ENCODE measurements around the gene DCAF17.

DCAF17 gene, protein sequence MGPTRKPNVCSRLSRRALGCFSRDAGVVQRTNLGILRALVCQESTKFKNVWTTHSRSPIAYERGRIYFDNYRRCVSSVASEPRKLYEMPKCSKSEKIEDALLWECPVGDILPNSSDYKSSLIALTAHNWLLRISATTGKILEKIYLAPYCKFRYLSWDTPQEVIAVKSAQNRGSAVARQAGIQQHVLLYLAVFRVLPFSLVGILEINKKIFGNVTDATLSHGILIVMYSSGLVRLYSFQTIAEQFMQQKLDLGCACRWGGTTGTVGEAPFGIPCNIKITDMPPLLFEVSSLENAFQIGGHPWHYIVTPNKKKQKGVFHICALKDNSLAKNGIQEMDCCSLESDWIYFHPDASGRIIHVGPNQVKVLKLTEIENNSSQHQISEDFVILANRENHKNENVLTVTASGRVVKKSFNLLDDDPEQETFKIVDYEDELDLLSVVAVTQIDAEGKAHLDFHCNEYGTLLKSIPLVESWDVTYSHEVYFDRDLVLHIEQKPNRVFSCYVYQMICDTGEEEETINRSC

DNA sequence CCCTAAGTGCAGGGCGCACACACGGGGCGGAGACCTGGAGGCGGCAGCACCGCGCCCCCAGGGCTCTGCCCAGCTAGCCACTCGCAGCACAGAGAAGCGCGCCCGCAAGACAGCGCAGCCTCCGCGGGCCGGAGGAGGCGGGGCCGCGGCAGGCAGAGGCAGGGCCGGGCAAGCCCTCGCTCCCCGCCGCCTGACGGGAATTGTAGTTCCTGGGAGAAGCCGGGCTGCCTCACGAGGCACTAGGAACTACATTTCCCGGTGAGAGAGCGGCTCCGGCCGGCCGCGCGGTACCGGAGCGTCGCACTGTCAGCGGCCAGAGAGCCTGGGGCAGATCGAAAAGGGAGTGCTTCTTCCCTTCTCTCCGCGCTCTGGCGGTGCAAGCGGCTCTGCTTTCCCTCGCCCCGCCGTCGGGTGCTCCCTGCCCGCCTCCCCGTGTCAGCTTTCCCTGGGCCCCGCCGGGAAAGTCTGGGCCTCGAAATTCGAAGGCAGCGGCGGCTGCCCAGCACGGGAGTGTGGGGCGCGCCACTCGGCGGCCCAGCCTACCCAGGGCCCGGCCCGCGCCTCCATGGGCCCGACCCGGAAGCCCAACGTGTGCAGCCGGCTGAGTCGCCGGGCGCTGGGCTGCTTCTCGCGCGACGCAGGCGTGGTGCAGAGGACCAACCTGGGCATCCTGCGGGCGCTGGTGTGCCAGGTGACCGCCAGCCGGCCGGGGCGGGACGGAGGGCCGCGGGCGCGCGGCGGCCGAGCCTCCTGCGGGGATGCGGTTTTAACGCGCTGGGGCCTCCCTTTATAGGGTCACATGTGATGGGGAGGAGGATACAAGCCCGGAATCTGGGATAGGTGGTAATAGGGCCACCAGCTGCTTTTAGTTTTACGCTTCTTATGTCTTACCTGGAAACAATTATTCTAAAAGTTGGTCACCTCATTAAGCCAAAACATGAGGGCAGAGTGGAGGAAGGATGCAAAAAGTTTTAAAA is at the start of gene DCAF17:
TSS of gene DCAF17 (plus strand) at position 214 of the 977 bp plus-strand sequence. CDS start at position 566, 352 bp downstream.
- peak; percentile 85 to 91 for DNase-seq (ENCODE audit: low read depth in 1 of 2, low spot score in 1 of 2)

DNA sequence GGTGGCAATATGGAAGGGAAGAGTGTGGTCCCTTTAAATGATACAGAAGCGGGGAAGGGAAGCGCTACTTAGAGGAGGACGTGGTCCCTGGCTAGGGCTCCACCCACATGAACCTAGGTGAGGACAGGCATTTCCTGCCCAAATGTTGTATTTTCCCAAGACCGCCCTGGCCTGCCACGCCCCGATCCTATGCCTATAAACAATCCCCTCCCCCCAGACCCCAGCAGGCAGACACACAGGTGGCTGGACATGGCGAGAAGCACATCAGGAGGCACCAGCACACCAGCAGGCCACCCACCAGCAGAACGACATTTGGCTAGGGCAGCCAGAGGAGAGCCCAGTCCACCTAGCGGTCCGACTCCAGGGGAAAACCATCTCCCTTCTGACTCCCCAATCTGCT is 47.4 kb upstream of the DCAF17 start:
- DNase-seq (ENCODE audit: low read depth in 1 of 2, low spot score in 1 of 2), result no peak

DNA sequence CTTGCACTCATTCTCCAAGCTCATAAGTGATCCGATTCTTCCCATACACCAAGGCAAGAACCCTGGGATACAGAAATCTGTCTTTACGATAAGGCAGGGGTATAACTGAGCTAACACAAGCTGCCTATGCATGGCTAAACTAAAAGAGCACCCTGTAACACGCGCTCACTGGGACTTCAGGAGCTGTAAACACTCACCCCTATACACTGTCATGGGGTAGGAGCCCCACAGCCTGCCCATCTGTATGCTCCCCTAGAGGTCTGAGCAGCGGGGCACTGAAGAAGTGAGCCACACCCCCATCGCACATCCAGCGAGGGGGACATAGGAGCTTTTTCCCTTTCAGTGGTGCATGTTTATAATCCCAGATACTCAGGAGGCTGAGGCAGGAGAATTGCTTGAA is 47.0 kb upstream of the DCAF17 start:
- no peak for DNase-seq (ENCODE audit: low read depth in 1 of 2, low spot score in 1 of 2)

DNA sequence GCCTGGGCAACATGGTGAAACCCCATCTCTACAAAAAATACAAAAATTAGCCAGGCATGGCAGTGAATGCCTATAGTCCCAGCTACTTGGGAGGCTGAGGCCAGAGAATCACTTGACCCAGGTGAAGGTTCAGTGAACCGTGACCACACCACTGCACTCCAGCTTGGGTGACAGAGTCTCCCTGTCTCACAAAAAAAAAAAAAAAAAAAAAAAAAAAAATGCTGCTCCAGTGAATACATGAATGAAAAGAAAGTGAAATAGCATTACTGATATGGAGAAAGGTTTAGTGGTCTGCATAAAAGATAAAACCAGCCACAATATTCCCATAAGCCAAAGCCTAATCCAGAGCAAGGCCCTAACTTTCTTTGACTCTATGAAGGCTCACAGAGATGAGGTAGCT is 44.7 kb upstream of the DCAF17 start:
- DNase-seq (ENCODE audit: low read depth in 1 of 2, low spot score in 1 of 2), result no peak

DNA sequence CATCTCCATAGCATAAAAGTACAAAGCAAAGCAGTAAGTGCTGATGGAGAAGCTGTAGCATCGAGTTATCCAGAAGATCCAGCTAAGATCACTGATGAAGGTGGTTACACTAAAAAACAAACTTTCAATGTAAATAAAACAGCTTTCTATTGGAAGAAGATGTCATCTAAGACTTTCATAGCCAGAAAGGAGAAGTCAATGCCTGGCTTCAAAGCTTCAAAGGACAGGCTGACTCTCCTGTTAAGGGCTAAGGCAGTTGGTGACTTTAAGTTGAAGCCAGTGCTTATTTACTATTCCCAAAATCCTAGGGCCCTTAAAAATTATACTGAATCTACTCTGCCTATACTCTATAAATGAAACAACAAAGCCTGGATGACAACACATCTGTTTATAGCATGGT is 44.2 kb upstream of the DCAF17 start:
- DNase-seq (ENCODE audit: low read depth in 1 of 2, low spot score in 1 of 2), result no peak

DNA sequence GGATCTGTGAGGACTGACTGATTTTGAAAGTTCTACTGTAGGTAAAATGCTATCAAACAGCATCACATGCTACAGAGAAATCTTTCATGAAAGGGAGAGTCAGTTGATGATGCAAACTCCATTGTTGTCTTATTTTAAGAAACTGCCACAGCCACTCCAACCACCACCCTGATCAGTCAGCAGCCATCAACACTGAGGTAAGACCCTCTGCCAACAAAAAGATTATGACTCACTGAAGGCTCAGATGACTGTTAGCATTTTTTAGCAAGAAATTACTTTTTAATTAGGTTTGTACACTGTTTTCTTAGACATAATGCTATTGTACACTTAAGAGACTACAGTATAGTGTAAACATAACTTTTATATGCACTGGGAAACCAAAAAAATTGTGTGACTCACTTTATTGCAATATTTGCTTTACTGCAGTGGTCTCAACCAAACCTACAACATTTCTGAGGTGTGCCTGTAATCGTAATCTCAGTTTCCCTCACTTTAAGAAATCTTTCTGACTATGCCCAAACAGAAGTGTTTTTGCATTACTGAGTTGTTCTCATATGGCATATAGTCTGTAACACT is 43.0 kb upstream of the DCAF17 start:
- no peak for DNase-seq (ENCODE audit: low read depth in 1 of 2, low spot score in 1 of 2)

DNA sequence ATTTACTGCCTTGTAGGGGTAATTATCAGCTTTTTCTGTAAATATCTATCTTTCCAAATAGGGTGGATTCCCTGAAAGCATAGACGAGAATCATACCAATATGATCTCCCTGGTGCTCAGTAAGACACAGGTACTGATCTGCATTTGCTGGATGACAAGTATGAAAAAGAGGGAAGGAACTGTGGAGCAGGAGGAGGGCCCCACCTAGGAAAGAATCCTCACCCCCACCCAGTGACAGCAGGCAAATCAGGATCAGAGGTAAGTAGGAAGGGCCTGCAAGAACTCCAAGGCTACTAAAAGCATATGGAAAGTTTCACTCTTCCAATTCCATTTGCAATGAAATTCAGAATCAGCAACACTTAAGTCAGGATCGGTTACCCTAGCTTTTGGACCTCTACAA is 42.5 kb upstream of the DCAF17 start:
- no peak for DNase-seq (ENCODE audit: low read depth in 1 of 2, low spot score in 1 of 2)

DNA sequence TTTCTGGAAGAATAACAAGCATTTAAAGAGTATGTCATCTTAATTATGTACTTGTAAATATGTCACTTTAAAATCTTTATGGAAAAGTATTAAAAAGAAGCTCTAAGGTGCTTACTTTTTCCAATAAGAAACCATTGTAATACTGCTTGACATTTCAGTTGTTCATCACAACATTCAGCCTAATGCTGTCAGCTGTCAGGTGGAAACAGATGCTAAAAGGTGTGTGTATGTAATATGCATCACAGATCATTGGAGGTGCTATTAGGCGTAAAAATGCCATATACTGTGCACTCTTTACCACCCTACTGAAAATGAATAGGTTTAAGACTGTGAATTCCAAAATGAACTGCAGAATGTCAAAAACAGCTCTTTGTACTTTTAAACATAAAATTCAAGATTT is 40.5 kb upstream of the DCAF17 start:
- DNase-seq (ENCODE audit: low read depth in 1 of 2, low spot score in 1 of 2), result no peak

DNA sequence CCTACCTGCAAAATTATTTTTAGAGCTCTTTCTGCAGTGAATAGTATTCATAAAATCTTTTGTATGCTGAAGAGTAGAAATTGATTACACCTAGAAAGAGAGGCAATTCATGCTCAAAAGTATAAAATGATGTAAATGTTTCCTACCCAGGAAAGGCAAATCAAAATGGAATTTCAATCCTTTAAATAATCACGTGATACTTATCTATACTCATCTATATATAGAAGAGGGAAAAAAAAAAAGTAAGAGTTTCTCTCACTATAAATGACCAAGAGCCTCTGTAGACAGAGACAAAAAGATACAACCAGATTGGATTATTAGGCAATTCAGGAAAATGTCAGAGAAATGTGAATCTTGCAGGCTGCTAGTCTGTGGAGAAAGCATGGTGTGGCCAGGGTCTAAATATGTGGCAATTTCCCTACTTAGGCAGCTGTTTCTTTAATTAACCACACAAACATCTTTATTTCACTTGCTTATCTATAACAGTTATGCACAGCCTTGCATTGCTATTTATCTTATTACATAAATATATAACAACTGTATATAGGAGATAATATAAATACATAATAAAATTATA is 39.8 kb upstream of the DCAF17 start:
- no peak for DNase-seq (ENCODE audit: low read depth in 1 of 2, low spot score in 1 of 2)

DNA sequence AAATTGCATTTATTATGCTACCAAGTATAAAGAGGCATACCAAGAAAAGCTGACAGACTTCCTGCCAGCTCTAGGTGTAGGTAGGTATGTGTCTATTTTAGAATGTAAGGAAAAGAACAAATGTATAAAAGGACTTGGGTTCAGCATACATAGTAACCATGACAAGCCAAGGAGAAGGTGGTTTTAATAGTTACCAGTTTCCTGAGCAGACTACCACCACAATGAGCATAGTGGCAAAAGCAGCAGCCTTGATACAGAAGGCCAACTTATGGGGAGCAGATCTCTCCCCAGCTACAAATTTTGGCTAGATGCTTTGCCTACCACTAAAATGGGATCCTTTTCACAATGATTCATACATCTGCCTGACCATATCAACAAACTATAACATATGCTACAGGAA is 34.7 kb upstream of the DCAF17 start:
- DNase-seq (ENCODE audit: low read depth in 1 of 2, low spot score in 1 of 2), result no peak

DNA sequence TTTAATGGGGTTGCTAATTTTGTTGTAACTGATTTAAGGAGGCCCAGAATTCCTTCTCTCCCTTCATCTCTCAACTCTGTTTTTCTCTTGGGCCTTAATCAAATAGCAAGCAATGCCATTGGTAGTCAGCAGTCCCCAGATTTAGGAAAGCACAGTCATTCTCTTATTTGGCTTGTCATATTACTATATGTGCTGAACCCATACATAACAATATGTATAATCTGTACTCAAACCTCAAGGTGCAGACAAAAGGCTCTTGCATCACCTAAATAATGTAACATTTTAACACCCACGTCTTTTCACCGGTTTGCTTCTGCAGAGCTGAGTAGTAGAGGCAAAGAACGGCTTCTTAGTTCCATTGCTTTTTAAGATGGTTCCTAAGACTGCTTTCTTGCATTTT is 33.6 kb upstream of the DCAF17 start:
- no peak for DNase-seq (ENCODE audit: low read depth in 1 of 2, low spot score in 1 of 2)

DNA sequence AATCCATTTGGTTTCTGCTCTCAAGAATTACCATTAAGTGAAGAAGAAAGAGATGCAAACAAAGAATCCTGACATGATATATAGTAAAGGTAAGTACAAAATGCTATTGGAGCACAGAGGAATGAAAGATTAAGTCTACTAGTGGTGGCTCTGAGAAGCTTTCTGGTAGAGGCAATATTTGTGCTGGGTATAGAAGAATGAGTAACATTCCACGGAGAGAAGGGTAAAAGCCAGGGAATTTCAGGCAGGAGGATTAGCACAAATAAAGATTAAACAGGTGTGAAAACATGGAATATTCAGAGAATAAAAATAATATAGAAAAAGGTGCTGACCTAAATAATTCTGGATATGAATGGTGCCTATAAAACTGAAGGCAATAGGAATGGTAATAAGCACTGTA is 32.1 kb upstream of the DCAF17 start:
- no peak for DNase-seq (ENCODE audit: low read depth in 1 of 2, low spot score in 1 of 2)

DNA sequence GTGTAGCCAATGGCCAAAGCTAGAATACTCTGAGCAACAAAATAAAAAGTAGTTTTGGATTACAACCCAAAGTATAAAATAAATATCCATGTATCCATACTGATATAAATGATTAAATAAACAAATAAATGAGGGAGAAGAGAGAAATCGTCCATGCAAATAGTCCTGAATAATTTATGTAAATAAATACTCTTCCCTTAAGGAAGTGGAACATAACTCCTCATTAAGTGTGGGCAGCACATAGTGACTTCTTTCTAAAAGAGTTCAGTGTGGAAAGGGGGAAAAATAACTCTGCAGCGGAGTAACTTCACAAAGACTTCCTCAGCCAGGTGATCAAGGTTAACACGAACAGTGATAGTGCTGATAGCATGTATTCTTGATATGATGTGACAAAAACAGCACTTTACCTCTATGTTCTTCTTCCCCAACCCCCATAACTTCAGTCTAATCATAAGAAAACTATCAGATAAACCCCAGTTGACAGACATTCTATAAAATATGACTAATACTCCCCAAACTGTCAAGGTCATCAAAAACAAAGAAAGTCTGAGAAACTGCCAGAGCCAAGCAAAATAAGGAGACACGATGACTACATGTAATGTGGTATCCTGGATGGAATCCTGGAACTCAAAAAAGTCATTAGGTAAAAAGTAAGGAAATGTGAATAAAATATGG is 31.0 kb upstream of the DCAF17 start:
- DNase-seq (ENCODE audit: low read depth in 1 of 2, low spot score in 1 of 2), result no peak

DNA sequence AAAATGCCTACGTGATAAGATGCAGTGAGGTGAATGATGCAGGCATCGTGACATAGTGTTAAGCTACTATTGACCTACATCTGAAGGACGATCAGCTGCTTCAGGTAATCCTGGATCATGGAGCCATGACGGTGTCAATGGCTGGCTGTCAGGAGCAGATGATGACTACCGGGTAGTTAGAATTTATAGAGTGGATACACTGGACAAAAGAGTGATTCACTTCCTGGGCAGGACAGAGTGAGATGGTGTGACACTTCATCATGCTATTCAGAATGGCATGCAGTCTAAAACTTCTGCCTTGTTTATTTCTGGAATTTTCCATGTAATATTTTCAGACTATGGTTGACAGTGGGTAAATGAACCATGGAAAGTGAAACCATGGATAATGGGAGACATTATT is 29.8 kb upstream of the DCAF17 start:
- no peak for DNase-seq (ENCODE audit: low read depth in 1 of 2, low spot score in 1 of 2)

DNA sequence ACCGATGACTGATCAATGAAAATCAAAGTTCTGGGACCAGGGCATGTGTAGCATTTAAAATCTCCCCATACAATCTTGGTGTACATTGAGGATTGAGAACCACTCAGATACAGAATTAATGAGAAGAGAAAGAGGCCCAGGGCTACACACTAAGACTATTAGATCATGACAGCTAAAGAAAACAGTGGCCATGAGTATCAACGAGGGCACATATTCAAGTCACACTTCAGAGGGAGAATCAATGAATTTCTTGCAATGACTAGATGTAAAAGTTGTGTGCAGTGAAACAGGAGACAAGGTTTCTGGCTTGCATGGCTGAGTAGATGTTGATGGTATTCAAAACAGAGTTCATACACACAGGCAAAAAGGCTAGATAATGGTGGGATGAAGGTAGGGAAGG is 29.3 kb upstream of the DCAF17 start:
- DNase-seq (ENCODE audit: low read depth in 1 of 2, low spot score in 1 of 2), result no peak

DNA sequence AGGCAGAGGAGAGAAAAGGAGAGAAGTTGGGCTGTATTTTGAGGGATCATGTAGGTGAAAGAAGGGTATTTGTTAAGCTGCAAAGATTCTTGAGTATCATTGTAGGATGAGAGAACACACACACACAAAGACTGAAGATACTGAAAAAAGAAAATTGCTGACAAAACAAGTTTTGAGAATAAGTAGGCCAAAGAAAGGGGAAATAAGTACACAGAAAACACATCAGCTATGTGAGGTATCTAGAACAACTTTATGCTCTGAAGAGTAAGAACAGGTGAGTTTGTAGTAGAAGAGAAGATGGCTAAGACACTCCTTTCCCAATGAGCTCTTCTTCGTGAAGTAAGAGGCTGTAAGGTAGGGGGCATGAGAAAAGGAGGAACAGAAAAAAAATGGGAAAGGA is 28.5 kb upstream of the DCAF17 start:
- DNase-seq (ENCODE audit: low read depth in 1 of 2, low spot score in 1 of 2), result no peak

DNA sequence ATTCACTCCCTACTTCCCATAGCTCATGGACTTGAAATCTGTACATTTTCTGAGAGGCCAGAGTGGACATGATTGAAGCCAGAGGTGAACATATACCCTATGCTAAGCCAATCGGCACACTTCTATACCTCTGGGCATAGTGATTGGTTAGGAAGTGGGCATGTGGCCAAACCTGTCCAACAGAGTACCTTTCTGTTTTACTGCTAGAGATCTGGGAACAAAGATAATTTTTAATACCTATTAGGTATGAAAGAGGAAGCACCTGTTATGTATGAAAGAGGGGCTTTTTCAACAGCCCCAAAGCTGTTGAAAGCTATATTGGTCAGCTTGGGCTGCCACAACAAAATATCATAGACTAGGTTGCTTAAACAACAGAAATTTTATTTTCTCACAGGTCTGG is 28.0 kb upstream of the DCAF17 start:
- no peak for DNase-seq (ENCODE audit: low read depth in 1 of 2, low spot score in 1 of 2)

DNA sequence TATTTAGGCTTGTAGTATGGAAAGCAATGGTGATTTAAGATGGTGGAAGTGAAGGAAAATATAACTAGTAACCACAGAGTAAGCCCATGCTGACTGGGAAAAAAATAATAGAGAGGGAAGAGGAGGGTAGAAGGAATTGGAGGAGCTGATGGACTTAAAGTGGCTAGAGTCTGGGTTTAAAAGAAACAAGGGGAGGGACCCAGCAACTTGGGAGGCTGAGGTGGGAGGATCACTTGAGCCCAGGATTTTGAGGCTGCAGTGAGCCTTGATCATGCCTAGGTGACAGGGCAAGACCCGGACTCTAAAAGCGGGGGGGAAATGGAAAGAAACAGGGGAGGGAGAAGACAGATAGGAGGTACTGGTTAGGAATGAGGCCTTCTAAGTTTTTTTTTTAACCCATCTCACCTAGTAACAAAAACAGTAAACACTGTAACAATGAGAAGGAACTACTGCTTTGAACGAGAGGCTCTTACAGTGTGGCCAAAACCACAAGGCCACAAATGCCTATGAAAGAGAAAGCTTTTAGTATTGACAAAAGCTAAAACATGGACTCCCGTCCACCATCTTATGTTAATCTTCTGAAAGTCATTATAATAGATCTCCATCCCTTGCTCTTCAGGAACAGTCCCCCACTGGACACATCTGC is 26.9 kb upstream of the DCAF17 start:
- no peak for DNase-seq (ENCODE audit: low read depth in 1 of 2, low spot score in 1 of 2)

DNA sequence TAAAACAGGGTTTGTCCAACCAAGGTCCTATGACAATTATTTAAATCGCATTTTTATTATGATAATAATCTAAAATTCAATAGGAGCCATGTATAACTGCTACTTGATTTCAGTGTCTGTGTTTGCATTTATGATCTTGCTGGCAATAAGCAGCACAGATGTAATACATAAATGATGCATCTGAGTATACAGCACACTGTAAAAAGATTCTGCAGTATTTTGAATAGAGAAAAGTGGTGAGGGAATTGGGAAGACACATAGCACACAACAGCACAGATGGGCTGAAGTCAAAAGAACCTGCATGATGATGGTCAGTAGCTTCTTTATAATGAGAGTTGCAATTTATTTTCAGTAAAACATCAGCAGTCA is 26.4 kb upstream of the DCAF17 start:
- no peak for DNase-seq (ENCODE audit: low read depth in 1 of 2, low spot score in 1 of 2)

DNA sequence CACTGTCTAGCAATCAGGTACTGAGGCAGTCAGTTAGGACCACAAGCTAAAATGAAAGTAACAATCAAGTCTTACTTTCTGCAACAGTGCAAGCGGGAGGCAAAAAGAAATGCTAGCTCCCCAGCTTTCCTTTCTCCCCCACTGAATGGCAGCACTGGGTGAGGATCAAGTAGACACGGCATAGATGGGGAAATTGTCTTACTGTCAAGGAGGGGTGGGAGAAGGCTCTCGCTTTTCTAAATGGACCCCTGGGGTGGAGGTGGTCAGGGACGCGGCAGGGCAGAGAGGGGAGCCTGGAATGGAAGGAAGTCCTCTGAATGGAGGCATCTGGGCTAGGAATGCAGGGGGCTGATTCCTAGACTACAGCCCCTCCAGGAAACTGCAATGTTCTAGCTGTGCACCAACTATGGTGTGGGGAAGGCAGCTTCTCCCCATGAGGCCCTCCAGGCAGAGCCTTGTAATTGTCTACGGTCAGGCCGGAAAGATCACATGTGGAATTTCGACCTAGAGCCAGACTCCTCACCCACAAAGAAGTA is 24.5 kb upstream of the DCAF17 start:
- no peak for DNase-seq (ENCODE audit: low read depth in 1 of 2, low spot score in 1 of 2)

Data from activated T-helper 1 cell treated with anti-CD3 and anti-CD28 coated beads, Interleukin-2, amount 50 U/mL, for 16 hours (primary cell).